ENCODE measurements around the gene LYRM9.

The LYRM9 gene

DNA sequence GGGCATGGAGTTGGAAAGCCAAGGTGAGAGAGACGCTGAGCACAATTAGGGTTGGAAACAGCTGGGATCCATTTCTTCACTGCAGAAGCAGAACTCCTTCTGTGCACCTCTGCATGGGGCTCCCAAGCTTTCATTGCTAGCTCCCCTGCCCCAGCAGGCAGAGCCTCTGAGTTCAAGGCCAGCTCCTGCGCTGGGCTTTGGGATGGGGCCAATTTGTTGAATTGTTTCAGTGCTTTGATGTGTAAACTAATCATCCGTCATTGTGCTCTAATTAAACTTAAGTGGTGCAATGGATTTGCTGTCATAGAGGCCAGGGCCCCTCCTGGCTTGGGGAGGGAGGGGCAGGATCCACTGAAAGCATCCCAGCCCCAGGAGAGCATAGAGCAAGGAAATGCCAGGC lies 13.5 kb upstream of the LYRM9 start:
- H3K4me1 ChIP-seq (ENCODE audit: control insufficient read depth, insufficient read depth, low read length), result no peaks in the 10 kb centered on the region
- no peaks in the 10 kb centered on the region for H3K9me3 ChIP-seq (ENCODE audit: control insufficient read depth, insufficient read depth, low read depth, low read length)
- POLR2A ChIA-PET, result no interaction called here
- H3K4me3 ChIP-seq (ENCODE audit: low read depth, low read length), result no peak overlapping the region
- H3K27ac ChIP-seq (ENCODE audit: extremely low read depth, low read depth, low read length), result no peak overlapping the region
- no peaks in the 10 kb centered on the region for H3K36me3 ChIP-seq (ENCODE audit: control insufficient read depth in 2 of 2, insufficient read depth in 1 of 2, low read length in 2 of 2)
- TF ChIP-seq OVOL3 (tag by site-specific recombination; IDR thresholded peaks at IDR 0.05) (no peak), ZNF148 (tag by site-specific recombination; IDR thresholded peaks at IDR 0.05; ENCODE audit: borderline replicate concordance) (no peak), ZIC2 (tag by site-specific recombination; IDR thresholded peaks at IDR 0.05) (peak; percentile 95), PBX3 (CRISPR knock-in tag; IDR thresholded peaks at IDR 0.05) (no peak), ZSCAN4 (tag by site-specific recombination; IDR thresholded peaks at IDR 0.05) (no peak)
- CTCF ChIA-PET, result interaction anchor here (3.1 kb wide), 1 partner anchor 13 kb away, joined by 19 read pairs; the partner anchor contains the start of gene LYRM9

DNA sequence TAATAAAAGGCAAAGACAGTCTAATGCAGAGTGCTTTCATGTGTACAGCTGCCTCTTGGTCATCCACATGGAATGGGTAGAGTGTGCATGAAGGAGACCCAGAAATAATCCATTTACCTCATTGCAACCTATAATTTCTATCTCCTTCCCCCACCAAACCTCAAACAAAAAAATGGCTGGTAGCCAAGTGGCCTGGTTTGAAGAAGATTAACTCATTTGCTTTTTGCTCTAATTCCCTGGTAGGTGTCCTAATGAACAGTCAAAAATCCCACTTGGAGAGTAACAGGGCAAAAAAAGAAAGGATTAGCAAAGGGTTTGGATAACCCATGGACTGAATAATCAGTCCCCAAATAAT lies 13.0 kb upstream of the LYRM9 start:
- CTCF ChIA-PET, result interaction anchor here (3.1 kb wide), 1 partner anchor 12 kb away, joined by 19 read pairs; the partner anchor contains the start of gene LYRM9
- H3K36me3 ChIP-seq (ENCODE audit: control insufficient read depth in 2 of 2, insufficient read depth in 1 of 2, low read length in 2 of 2), result no peaks in the 10 kb centered on the region
- no peak overlapping the region for H3K4me3 ChIP-seq (ENCODE audit: low read depth, low read length)
- H3K4me1 ChIP-seq (ENCODE audit: control insufficient read depth, insufficient read depth, low read length), result no peaks in the 10 kb centered on the region
- no peaks in the 10 kb centered on the region for H3K9me3 ChIP-seq (ENCODE audit: control insufficient read depth, insufficient read depth, low read depth, low read length)
- POLR2A ChIA-PET, result no interaction called here
- no peak for TF ChIP-seq ZNF629 (tag by site-specific recombination; IDR thresholded peaks at IDR 0.05)
- no peak for TF ChIP-seq ZNF692 (tag by site-specific recombination; IDR thresholded peaks at IDR 0.05)
- no peak for TF ChIP-seq ZBTB48 (tag by site-specific recombination; IDR thresholded peaks at IDR 0.05)
- TF ChIP-seq SP7 (tag by site-specific recombination; IDR thresholded peaks at IDR 0.05), result 0 out of 2 replicates have a peak, but pooled peaks have one; percentile 30
- no peak for TF ChIP-seq ZNF16 (tag by site-specific recombination; IDR thresholded peaks at IDR 0.05; ENCODE audit: low read depth)
- H3K27ac ChIP-seq (ENCODE audit: extremely low read depth, low read depth, low read length), result no peak overlapping the region

- CTCF ChIA-PET, result interaction anchor here (0.6 to 3.1 kb wide), 2 partner anchors 12 to 14 kb away, joined by 3 to 19 read pairs; partner anchors contain the start of gene LYRM9
- POLR2A ChIA-PET, result no interaction called here
These were observed 12.5 kb upstream of the LYRM9 start for GRCh38 chr17:27905447-27906225.

More at GRCh38 chr17:27905447-27906225, 12.5 kb upstream of the LYRM9 start:
- Histone ChIP-seq H3K4me1 (ENCODE audit: control insufficient read depth, insufficient read depth, low read length) (no peaks in the 10 kb centered on the region), H3K27ac (ENCODE audit: extremely low read depth, low read depth, low read length) (no peak overlapping the region), H3K4me3 (ENCODE audit: low read depth, low read length) (no peak overlapping the region), H3K9me3 (ENCODE audit: control insufficient read depth, insufficient read depth, low read depth, low read length) (no peaks in the 10 kb centered on the region), H3K36me3 (ENCODE audit: control insufficient read depth in 2 of 2, insufficient read depth in 1 of 2, low read length in 2 of 2) (no peaks in the 10 kb centered on the region)
- TF ChIP-seq ZIC2 (tag by site-specific recombination; IDR thresholded peaks at IDR 0.05) (no peak), ZNF549 (tag by site-specific recombination; IDR thresholded peaks at IDR 0.05) (no peak), HOXA7 (CRISPR knock-in tag; IDR thresholded peaks at IDR 0.05; ENCODE audit: borderline replicate concordance) (no peak), ZNF514 (tag by site-specific recombination; IDR thresholded peaks at IDR 0.05) (no peak), OVOL3 (tag by site-specific recombination; IDR thresholded peaks at IDR 0.05) (no peak), ZNF114 (tag by site-specific recombination; IDR thresholded peaks at IDR 0.05) (no peak), ZNF610 (tag by site-specific recombination; IDR thresholded peaks at IDR 0.05; ENCODE audit: borderline replicate concordance) (no peak), MYNN (tag by site-specific recombination; IDR thresholded peaks at IDR 0.05; ENCODE audit: borderline replicate concordance) (no peak), ZNF488 (tag by site-specific recombination; IDR thresholded peaks at IDR 0.05) (no peak), ZNF157 (tag by site-specific recombination; IDR thresholded peaks at IDR 0.05) (no peak), ZNF621 (tag by site-specific recombination; IDR thresholded peaks at IDR 0.05) (no peak)
- TF ChIP-seq, protein P1, sequence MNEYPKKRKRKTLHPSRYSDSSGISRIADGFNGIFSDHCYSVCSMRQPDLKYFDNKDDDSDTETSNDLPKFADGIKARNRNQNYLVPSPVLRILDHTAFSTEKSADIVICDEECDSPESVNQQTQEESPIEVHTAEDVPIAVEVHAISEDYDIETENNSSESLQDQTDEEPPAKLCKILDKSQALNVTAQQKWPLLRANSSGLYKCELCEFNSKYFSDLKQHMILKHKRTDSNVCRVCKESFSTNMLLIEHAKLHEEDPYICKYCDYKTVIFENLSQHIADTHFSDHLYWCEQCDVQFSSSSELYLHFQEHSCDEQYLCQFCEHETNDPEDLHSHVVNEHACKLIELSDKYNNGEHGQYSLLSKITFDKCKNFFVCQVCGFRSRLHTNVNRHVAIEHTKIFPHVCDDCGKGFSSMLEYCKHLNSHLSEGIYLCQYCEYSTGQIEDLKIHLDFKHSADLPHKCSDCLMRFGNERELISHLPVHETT (tag by site-specific recombination; IDR thresholded peaks at IDR 0.05), result no peak

Measured in HEK293 (cell line).